HepG2 (cell line): ENCODE results near the gene NATD1. TPM values are rescaled to one million over a fixed set of nuclear protein-coding genes. Genes with fewer than 3 reads are reported as not detected.
A peak's percentile ranks its signal among the peaks of the same experiment; 100 is the strongest.

ENCODE experiments used
- ATAC-seq: fragments of 200-7000 bp; cut with Tn5 transposase; 3 replicates; pipeline ENCODE4 v1.9.1; 2020; ENCODE audit warnings: mild to moderate bottlenecking, moderate library complexity
- BruUV-seq: library from RNA; stranded (reverse); fragments of 400-500 nt; replicated peaks from 2 replicates; lab custom pipeline; 2021; lab: Mats Ljungman, UMichigan
- CTCF ChIA-PET: fragments of 300-600 bp; formaldehyde crosslinking; extraction: SDS; loops from one replicate; lab custom pipeline; 2021; ENCODE audit warnings: low total read pairs, inconsistent platforms, low intra/inter-chr PET ratio; lab: Yijun Ruan, JAX
- POLR2A ChIA-PET: fragments of 350-600 bp; sonication (Branson Sonifier 250); formaldehyde crosslinking; loops from one replicate; lab custom pipeline; 2020; ENCODE audit warnings: antibody characterized with exemption, inconsistent platforms; lab: Yijun Ruan, JAX
- DNase-seq: peaks from one replicate; pipeline ENCODE4 v3.0.0-alpha.2; 2015; ENCODE audit warnings: low spot score
- FAIRE-seq: peaks from 3 replicates; lab custom pipeline; 2011; peaks lifted over from hg19 to GRCh38; lab: Jason Lieb, UNC
- H2AFZ ChIP-seq: one replicate; pipeline ENCODE4 v1.6.1; 2011; ENCODE audit warnings: low read length, inconsistent platforms
- H3K27ac ChIP-seq: fragments of 300-600 bp; 3 replicates; pipeline ENCODE4 v1.8.0; 2011; ENCODE audit warnings: mixed run types, mild to moderate bottlenecking, mixed read lengths, low read length, inconsistent platforms; ENCODE audit not compliant: insufficient read depth; ENCODE audit errors: extremely low read length
- H3K27me3 ChIP-seq, 2 experiments: fragments of 200-600 bp in 1 of 2; 2 replicates in 1 of 2; 3 replicates in 1 of 2; pipeline versions ENCODE4 v1.6.0 to v1.8.0; 2011; ENCODE audit warnings: low read length in 2 of 2, mild to moderate bottlenecking in 2 of 2, moderate library complexity in 2 of 2, inconsistent platforms in 1 of 2; ENCODE audit not compliant: insufficient read depth in 2 of 2, control insufficient read depth in 1 of 2
- H3K36me3 ChIP-seq, 2 experiments: fragments of 200-600 bp in 1 of 2; replicated peaks in 1 of 2; 2 replicates in 1 of 2; 3 replicates in 1 of 2; pipeline versions ENCODE4 v1.5.1 to v1.8.0; 2011; ENCODE audit warnings: low read length in 2 of 2, inconsistent platforms in 1 of 2; ENCODE audit not compliant: insufficient read depth in 2 of 2, control insufficient read depth in 1 of 2
- H3K4me1 ChIP-seq: 2 replicates; pipeline ENCODE4 v1.5.1; 2012; ENCODE audit warnings: low read length, inconsistent platforms; ENCODE audit not compliant: insufficient read depth
- H3K4me2 ChIP-seq: 2 replicates; pipeline ENCODE4 v1.6.0; 2011; ENCODE audit warnings: low read depth, low read length, inconsistent platforms
- H3K4me3 ChIP-seq, 3 experiments: fragments of 200-600 bp in 1 of 3; sonication (generic), shearing (Covaris generic) in 1 of 3; replicated peaks in 1 of 3; 2 replicates each; pipeline ENCODE4 v1.5.1; 2011 to 2016; ENCODE audit warnings: low read length in 3 of 3, inconsistent platforms in 2 of 3, low read depth in 2 of 3, mild to moderate bottlenecking in 2 of 3, control low read depth in 1 of 3, mixed read lengths in 1 of 3; ENCODE audit not compliant: insufficient read depth in 1 of 3
- H3K79me2 ChIP-seq: one replicate; pipeline ENCODE4 v1.6.1; 2011; ENCODE audit warnings: low read length, inconsistent platforms; ENCODE audit not compliant: insufficient read depth
- H3K9ac ChIP-seq: 2 replicates; pipeline ENCODE4 v1.6.0; 2011; ENCODE audit warnings: mild to moderate bottlenecking, low read depth, low read length, inconsistent platforms; ENCODE audit not compliant: insufficient read depth
- H3K9me3 ChIP-seq: 2 replicates; pipeline ENCODE4 v1.5.1; 2012; ENCODE audit warnings: mild to moderate bottlenecking, low read length
- H4K20me1 ChIP-seq: 2 replicates; pipeline ENCODE4 v1.6.0; 2011; ENCODE audit warnings: inconsistent platforms, mild to moderate bottlenecking, low read length, moderate library complexity; ENCODE audit not compliant: insufficient read depth
- ATF7 ChIP-seq, 2 experiments: fragments of 450-650 bp in 1 of 2; sonication (generic) in 1 of 2; formaldehyde crosslinking in 1 of 2; IDR thresholded peaks; 2 replicates each; pipeline versions ENCODE4 v1.4.0 to v1.6.1; 2016 to 2020; ENCODE audit warnings: antibody characterized with exemption in 1 of 2, mild to moderate bottlenecking in 1 of 2, missing genetic modification reagents in 1 of 2
- CREB1 ChIP-seq, 2 experiments: fragments of 450-650 bp in 1 of 2; IDR thresholded peaks; 2 replicates each; pipeline ENCODE4 v1.6.1; 2016 to 2017; ENCODE audit warnings: control low read depth in 1 of 2, mild to moderate bottlenecking in 1 of 2, missing compliant biosample characterization in 1 of 2, missing genetic modification characterization in 1 of 2
- SIX1 ChIP-seq: sonication (generic); formaldehyde crosslinking; IDR thresholded peaks from 2 replicates; pipeline ENCODE4 v1.4.0; 2020; ENCODE audit warnings: missing genetic modification reagents, borderline replicate concordance
- TEAD3 ChIP-seq: optimal IDR thresholded peaks from 2 replicates; pipeline ENCODE3; 2016; ENCODE audit warnings: borderline replicate concordance
- YEATS2 ChIP-seq: sonication (generic); formaldehyde crosslinking; IDR thresholded peaks from 2 replicates; pipeline ENCODE4 v1.4.0; 2020; ENCODE audit warnings: missing genetic modification reagents, borderline replicate concordance
- ZMYM3 ChIP-seq: sonication (generic); formaldehyde crosslinking; IDR thresholded peaks from 2 replicates; pipeline ENCODE4 v1.5.1; 2020; ENCODE audit warnings: mild to moderate bottlenecking, missing genetic modification reagents
- ZNF180 ChIP-seq: sonication (generic); formaldehyde crosslinking; IDR thresholded peaks from 2 replicates; pipeline ENCODE4 v1.4.0; 2020; ENCODE audit warnings: low read depth, missing genetic modification reagents, borderline replicate concordance
- WGBS: methylation state at CpG from one replicate; pipeline ENCODE4 v1.1.6; 2017; ENCODE audit warnings: low lambda C conversion rate; 5-methylcytosine and 5-hydroxymethylcytosine counted together
- in situ Hi-C: cut with HindIII; loops from 2 replicates; pipeline ENCODE4 v1.10.0; 2017; ENCODE audit warnings: low pct_unique_long_range_greater_than_20kb; ENCODE audit not compliant: extremely low pct_ligation_motif_present
- intact Hi-C: fragments of 100-400 bp; cut with micrococcal nuclease; formaldehyde crosslinking; loops from one replicate; pipeline ENCODE4 v1.10.0; 2022; ENCODE audit not compliant: unreplicated experiment
- polyA plus RNA-seq, 8 experiments: library from polyadenylated mRNA; depleted of rRNA in 3 of 8; stranded (reverse) in 7 of 8; unstranded in 1 of 8; fragments of >200 nt; fragmentation: Illumina TruSeq in 4 of 8; extraction: Trizol in 4 of 8; gene quantifications; 2 replicates each; pipeline versions ENCODE4 v1.2.1 to v1.2.3, GENCODE V29; 2011 to 2016; ENCODE audit warnings: low read depth in 4 of 8, missing spikeins in 1 of 8, mixed read lengths in 1 of 8; ENCODE audit not compliant: insufficient read depth in 1 of 8
- total RNA-seq, 5 experiments: library from RNA; depleted of rRNA; stranded (reverse); fragments of >200 nt; fragmentation: Illumina TruSeq; extraction: Trizol; gene quantifications; 2 replicates each; pipeline ENCODE4 v1.2.3, GENCODE V29; 2016; ENCODE audit warnings: low read depth in 1 of 5

NATD1 gene
- total and polyA plus RNA-seq, 2 of the 13 experiments (the other 11 are each of a cell fraction or from before 2014, with no cell fraction given) = 0.31 to 2.3 TPM

DNA sequence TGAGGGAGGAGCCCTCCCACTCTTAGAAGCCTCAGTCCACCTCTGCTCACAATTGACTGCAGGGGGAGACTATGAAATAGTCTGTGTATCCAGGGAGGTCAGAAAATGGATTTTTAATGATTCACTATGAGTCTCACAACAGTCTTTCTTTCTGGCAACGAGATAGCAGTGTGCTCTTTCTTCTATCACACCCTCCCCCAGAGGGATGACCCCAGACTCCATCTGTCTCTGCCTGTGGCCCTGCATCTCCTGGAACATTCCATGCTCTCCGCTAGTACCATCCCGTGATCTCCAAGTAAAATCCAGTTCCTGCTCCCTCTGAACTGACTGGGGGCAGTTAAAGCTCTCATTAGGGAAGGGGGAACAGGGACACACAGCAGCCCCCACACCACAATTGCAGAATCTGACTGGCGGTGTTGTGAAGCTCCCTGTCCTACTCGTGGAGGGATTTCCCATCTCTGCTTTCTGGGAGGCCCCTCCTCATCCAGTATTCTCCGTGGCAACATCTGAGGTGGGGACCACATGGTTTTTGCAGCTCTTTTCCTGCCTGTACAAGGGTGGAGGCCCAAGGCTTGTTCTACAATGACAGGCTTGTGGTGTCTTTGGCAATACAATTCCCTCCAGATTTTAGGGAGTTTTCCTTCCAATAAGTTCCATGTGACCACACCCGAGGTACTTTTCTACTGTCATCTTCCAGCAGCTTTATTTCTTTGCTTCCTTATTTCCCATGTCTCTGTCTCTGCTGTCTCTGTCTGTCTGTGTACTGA lies 19.4 kb downstream of the NATD1 start:
- no peaks in the 10 kb centered on the region for H3K36me3 ChIP-seq
- H3K4me2 ChIP-seq = no peak overlapping the region
- no peak overlapping the region for H3K27ac ChIP-seq
- FAIRE-seq = no peak
- no peaks in the 10 kb centered on the region for H3K4me1 ChIP-seq
- no peak for TF ChIP-seq TEAD3 (CRISPR knock-in tag)
- no peak for TF ChIP-seq SIX1
- H3K4me3 ChIP-seq = no peak overlapping the region
- no peak for DNase-seq
- ChIA-PET POLR2A (no interaction called here), CTCF (no interaction called here)
- no peak for ATAC-seq
- 30% methylated on average over 7 of the region's 7 CpGs for WGBS
- BruUV-seq = no TSS peak
- in situ Hi-C loops = no loop called here
- no peaks in the 10 kb centered on the region for H4K20me1 ChIP-seq
- H3K79me2 ChIP-seq = no peaks in the 10 kb centered on the region
- intact Hi-C loops = no loop called here
- H3K27me3 ChIP-seq = no peaks in the 10 kb centered on the region; a peak in 1 of 5 replicates
- H3K9me3 ChIP-seq = no peaks in the 10 kb centered on the region
- no peak overlapping the region for H3K9ac ChIP-seq
- no peak overlapping the region for H2AFZ ChIP-seq

DNA sequence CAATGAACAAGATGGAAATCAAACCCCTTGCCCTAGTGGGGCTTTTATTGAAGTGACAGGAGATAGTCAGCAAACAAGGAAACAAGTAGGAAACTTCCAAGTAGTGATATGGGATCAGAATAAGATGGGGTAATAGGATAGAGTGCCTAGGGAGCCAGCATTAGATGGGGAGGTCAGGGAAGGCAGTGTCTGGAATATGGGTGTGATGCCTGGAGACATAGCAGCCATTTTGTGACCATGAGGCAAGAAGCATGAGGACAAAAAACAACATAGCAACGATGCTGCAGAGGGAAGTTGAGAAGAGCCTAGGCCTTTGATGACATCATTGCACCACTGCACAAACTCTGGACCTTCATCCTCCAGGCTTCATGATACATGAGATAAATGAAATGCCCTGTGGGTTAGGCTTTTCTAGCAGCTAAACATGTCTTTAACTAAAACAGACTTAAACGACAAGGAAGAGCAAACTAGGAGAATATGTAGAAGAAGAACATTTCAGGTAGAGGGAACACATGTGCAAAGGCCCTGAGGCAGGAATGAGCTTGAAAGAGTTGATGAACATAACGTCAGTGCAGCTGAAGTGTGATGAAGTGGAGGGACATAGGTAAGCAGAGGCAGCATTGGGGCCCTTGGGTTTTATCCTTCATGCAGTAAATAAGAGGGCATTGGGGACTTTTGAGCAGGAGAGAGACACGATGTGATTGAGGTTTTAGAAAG lies 21.0 kb downstream of the NATD1 start:
- no peak overlapping the region for H2AFZ ChIP-seq
- TF ChIP-seq CREB1 (IDR thresholded peaks at IDR 0.05) (0 out of 2 replicates have a peak, but pooled peaks have one; percentile 23), CREB1 (CRISPR knock-in tag; IDR thresholded peaks at IDR 0.05) (no peak), ATF7 (IDR thresholded peaks at IDR 0.05) (peak; percentile 72), ATF7 (CRISPR knock-in tag; IDR thresholded peaks at IDR 0.05) (no peak), YEATS2 (CRISPR knock-in tag) (no peak), ZNF180 (no peak), ZMYM3 (CRISPR knock-in tag) (peak; percentile 59; the same call in 1 of the 2 replicates)
- TF ChIP-seq, all 625 proteins: peak for 3
- TSS peak; percentile 32 for BruUV-seq
- Histone ChIP-seq H3K9ac (no peak overlapping the region), H3K27ac (no peak overlapping the region), H3K79me2 (no peaks in the 10 kb centered on the region), H3K4me3 (no peak overlapping the region), H4K20me1 (no peaks in the 10 kb centered on the region), H3K9me3 (no peaks in the 10 kb centered on the region), H3K4me1 (peaks cover 11% of the 10 kb centered on the region; the same call in 1 of the 2 replicates), H3K27me3 (no peaks in the 10 kb centered on the region), H3K4me2 (no peak overlapping the region), H3K36me3 (no peaks in the 10 kb centered on the region)
- ChIA-PET CTCF (no interaction called here), POLR2A (no interaction called here)
- intact Hi-C loops (no loop called here), in situ Hi-C loops (no loop called here)
- no peak for FAIRE-seq
- no peak for ATAC-seq
- no peak for DNase-seq
- WGBS = 27% methylated on average over 4 of the region's 4 CpGs
